ENCODE data around the gene SMIM24.

DNA sequence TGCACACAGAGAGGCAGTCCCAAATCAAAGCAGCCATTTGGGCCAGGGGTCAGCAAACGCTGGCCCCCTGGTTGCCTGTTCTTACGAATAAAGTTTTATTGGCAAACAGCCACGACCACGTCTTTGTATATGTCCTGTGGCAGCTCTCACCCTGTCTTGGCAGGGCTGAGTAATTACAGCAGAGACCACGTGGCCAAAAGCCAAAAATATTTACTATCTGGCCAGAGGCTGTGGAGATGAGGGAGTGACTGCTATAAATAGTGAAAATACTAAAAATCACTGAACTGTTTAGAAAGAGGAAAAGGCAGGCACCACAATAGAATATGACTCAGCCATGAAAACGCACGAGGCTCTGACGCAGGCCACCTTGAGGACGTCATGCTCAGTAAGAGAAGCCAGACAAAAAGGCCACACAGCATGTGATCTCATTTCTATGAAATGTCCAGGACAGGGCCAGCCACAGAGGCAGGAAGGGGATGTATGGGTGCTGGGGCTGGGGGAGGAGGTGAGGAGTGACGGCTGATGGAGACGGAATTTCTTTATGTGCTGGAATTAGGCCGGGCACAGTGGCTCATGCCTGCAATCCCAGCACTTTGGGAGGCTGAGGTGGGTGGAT, 29.4 kb downstream of the SMIM24 start:
- TF ChIP-seq, protein P1, sequence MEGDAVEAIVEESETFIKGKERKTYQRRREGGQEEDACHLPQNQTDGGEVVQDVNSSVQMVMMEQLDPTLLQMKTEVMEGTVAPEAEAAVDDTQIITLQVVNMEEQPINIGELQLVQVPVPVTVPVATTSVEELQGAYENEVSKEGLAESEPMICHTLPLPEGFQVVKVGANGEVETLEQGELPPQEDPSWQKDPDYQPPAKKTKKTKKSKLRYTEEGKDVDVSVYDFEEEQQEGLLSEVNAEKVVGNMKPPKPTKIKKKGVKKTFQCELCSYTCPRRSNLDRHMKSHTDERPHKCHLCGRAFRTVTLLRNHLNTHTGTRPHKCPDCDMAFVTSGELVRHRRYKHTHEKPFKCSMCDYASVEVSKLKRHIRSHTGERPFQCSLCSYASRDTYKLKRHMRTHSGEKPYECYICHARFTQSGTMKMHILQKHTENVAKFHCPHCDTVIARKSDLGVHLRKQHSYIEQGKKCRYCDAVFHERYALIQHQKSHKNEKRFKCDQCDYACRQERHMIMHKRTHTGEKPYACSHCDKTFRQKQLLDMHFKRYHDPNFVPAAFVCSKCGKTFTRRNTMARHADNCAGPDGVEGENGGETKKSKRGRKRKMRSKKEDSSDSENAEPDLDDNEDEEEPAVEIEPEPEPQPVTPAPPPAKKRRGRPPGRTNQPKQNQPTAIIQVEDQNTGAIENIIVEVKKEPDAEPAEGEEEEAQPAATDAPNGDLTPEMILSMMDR (IDR thresholded peaks at IDR 0.05): no peak
- TF ChIP-seq POLR2A (IDR thresholded peaks at IDR 0.05): no peak

All from lower leg skin (tissue), 3 donors.